Measurements from ENCODE around the gene FBXO15.

Gene FBXO15

GRCh38 chr18:74110976-74111375 is 36.7 kb downstream of the FBXO15 start:
- DNase-seq, result no peak

- no peak for DNase-seq
Observed at GRCh38 chr18:74110149-74110548, 37.5 kb downstream of the FBXO15 start.

- DNase-seq, result no peak
Observed at GRCh38 chr18:74108460-74108859, 39.2 kb downstream of the FBXO15 start.

DNA sequence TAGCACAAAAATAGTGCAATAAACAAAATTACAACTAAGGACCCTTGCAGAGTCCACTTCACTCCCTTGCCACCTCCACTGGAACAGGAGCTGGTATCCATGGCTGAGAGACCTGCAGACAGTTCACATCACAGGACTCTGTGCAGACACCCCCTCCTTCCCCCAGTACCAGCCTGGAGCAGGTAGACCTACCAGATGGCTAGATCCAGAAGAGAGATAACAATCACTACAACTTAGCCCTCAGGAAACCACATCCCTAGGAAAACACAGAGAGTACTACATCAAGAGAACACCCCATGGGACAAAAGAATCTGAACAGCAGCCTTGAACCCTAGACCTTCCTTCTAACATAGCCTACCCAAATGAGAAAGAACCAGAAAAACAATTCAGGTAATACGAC is 49.8 kb downstream of the FBXO15 start:
- DNase-seq, result no peak

DNA sequence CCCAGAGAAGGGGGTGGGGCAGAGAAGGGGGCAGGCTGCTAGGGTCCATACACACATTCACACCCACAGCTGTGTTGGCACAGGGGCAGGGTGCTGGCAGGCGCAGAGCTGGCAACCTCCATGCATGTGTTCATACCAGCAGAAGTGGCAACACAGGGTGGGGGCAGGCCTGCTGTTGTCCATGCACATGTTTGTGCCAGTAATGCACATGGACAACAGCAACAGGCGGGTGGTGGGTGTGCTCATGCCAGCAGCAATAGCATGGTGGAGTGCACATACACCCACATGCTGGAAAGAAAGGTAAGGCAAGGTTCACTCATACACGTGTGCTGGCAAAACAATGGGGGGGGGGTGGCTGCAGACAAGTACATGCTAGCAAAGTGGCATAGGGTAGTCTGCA is 54.7 kb downstream of the FBXO15 start:
- no peak for DNase-seq

- DNase-seq, result no peak
Observed at GRCh38 chr18:74084184-74084855, 63.3 kb downstream of the FBXO15 start.

- no peak for DNase-seq
Observed at GRCh38 chr18:74083557-74083952, 64.1 kb downstream of the FBXO15 start.

DNA sequence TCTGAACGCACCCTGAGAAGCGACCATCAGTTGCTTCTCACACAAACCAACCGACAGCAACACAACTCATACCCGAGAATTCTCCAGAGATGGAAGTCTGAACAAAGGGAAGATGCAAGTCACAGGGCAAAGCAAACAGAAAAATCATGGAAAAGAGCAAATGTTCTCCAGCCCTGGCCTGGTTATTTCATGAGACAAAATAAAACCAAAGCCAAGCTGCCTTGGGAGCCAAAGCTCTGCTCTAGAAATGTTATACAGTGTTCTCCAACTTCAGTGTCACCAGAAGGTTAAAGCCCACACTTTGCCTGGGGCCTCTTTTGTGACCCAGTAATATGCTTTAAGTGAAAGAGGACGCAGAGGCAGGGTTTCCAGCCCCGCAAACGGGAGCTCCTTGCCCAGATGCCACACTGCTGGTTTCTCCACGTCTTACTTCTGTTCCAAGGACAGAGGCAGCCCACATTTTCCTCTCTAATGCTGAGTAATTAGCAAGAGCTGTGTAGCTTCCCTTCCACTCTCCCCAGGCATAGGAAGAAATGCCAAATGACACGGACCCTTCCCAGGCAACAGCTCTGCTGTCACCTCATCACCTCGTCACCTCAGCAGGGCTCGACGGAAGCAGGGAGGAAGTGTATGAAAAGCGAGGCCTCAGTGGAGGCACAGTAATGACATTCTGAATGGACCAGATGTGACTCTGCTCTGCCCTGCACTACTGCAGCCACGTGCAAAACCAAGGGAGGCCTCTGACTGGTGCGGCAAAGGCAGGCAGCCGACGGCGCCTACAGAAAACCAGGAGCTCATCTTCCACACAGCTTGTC is 64.7 kb downstream of the FBXO15 start:
- DNase-seq, result peak; percentile 51

- DNase-seq, result peak; percentile 79
Observed at GRCh38 chr18:74081966-74082741, 65.5 kb downstream of the FBXO15 start.

DNA sequence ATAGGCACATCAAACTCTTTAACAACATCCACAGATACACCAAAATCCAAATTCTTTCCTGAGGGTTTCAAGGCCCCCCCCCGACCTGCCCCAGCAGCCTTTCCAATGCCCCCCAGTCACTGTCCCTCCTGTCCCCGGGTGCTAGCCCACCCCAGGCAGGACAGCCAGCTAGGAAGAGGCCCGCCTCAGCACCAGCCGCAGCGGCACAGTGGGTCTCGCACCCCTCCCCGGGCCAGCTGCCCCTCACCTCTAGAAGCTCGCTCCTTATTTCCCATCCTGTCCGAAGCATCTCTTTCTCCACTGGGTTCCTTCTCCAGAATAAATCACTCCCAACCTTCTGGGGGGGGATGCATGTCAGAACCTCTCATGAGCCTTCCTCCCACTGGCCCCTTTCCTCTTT is 69.4 kb downstream of the FBXO15 start:
- no peak for DNase-seq

DNA sequence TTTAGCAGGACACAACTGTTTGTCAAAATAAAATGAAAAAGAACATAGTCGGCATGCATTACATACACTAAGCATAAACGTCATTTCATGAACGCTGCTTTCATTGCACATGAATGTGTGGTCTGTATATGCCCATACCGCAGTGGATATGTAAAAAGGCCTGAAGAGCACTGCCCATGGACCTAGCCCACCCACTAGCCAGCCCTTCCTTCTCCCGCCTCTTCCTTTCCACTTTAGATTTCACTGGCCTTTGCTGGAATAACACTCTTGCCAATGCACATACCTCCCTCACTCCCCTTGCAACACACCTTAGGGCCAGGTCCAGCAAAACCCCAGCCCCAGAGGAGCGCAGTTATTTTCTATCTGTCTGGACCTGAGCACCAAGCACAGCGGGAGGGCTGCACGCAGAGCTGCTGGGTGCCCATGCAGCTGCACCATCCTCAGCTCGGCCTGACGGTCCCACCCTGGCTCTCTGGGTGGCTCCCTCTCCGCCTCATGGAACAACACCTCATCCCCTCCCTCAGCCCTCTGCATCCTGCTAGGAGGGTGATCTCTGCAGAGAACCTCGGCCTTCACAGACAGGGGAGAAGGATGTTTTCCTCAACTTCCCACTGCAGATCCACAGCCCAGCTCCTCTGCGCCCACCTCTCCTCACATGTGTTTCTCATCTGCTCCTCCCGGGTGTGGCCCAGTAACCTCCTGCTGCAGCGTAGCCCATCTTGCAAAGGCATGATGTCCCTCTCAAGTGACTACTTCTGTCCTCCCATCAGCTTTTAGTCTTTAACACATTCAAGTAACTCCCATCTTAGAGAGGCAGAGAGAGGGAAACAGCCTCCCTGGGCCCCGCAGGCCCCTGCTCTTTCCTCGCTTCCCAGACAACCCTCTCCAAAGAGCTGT is 72.7 kb downstream of the FBXO15 start:
- no peak for DNase-seq

- no peak for DNase-seq
Observed at GRCh38 chr18:74073957-74074667, 73.5 kb downstream of the FBXO15 start.

DNA sequence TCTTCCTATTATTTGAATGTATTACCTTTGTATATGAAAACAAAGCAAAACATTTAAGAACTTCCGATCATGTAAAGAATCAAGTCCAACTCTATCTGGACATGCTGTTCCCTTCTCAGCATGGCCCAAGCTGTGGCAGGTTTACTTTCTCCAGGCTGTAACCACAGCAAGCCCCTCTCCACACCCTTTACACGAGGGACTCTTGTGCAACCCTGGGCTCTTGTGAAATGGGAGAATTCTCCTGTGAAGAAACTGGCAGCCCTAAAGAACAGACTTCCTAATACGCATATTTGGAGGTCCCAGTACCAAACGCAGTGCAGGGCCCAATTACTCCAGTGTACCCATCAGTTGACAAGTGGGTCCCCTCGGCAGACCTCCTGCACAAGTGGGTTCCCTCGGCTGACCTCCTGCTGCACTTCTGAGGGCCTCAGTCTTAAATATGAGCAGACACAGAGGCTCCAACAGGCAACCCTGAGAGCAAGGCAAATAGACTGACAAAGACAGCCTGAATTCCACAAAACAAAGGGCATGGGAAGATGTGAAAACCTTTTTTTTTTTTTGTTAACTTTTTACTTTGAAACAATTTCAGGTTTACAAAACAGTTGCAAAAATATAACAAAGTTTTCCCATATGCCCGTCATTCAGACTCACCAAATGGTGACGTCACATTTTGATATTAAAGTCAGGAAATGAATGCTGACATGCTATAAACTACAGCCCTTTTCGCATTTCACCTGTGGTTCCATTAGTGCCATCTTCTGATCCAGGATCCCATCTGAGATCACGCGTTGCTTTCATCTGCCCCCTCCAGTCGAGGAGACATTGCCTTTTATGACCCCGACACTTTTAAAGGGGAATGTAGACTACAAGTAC is 78.2 kb downstream of the FBXO15 start:
- DNase-seq, result no peak

- DNase-seq, result no peak
Observed at GRCh38 chr18:74068296-74068695, 79.3 kb downstream of the FBXO15 start.

DNA sequence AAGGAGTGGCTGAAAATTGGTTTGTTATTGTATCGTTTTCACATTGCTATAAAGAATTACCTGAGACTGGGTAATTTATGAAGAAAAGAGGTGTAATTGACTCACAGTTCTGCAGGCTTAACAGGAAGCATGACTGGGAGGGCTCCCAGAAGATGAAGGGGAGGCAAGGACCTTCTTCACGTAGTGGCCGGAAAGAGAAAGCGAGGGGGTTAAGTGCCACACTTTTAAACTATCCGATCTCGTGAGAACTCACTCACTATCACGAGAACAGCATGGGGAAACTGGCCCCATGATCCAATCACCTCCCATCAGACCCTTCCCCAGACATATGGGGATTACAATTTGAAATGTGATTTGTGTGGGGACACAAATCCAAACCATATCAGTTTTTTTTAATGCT is 81.6 kb downstream of the FBXO15 start:
- peak; percentile 52 for DNase-seq

DNA sequence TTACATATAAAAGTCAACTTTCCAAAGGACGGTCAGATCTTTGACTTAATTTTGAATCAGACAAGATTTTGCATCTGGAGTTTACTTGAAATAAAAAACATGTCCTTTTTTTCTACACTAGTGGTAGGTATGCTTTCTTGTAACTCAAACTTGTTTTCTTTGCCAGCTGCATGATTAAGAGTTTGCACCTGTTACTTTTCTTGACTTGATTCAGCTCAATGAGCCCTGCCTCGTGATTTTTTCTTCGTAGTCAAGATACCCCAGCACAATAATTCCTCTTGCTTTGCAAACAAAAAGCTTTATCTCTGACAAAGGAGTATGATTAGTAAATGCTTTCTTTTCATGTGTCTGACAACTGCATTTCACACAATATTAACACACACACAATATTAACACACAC is 82.3 kb downstream of the FBXO15 start:
- DNase-seq, result no peak

DNA sequence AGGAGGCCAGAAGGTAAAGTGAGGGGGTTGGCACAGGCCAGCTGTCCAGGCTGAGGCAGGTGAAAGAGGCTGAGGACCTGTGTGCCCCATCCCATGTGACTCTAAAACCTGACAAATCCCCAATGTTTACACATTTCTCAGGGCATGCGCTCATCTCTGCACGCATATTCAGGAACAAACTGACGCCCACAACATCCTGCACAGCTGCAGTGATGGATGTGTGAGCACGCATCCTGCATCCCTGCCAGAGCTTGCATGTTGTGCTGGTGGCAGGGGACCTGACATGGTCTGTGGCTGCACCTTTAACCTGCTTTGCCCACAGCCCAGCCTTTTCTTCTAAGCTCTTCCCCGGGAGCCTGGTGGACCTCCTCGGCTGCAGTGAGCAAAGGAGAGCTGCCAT is 83.1 kb downstream of the FBXO15 start:
- peak; percentile 74 for DNase-seq

GRCh38 chr18:74063557-74063956 is 84.1 kb downstream of the FBXO15 start:
- DNase-seq, result no peak

DNA sequence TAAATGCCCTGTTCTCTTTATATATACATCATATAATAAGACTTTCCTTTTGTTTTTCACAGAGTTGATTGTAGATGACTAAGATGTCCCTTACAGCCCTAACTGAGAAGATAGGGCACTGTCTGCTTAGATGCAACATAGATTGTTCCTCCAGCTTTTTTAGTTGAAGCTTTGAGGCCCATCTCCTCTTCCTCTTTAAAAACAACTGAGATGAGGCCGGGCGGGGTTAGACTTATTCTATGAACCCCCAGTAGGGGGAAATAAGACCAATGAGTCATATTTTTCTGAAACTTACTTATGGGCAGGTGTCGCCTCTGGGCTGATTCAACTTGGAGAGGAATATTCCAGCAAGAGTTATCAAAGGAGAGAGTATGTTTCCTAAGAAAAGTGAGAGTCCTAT is 84.6 kb downstream of the FBXO15 start:
- DNase-seq, result peak; percentile 71

DNA sequence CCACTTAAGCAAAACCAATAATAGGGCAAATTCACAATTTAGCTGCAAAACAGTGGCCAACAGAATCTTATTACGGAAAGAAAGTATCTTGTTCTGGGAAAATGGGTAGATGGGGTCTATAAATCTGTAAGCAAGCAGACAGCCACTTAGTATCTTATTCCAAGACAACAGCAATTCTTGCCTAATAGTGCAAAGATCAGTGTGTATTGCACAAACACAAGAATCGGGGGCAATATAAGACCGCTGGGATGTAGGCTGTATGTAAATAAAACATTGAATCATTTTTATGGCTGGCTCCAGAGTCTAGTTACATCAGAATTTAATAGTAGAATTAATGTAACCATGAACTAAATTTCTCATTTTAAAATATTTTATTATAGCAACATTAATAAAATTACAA is 85.6 kb downstream of the FBXO15 start:
- DNase-seq, result no peak

DNA sequence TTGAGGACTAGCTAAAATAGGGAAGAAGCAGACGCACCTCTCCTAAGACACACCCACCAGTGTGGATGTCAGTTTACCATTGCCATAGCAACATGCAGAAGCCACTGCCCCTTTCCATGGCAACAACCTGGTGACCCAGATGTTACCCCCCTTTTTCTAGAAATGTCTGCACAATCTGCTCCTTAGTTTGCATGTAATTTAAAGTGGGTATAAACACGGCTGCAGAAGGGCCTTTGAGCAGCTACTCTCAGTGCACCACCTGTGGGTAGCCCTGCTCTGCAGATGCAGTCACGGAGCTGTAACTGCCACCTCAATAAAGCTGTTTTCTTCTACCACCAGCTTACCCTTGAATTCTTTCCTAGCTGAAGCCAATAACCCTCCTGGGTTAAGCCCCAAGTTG is 87.1 kb downstream of the FBXO15 start:
- no peak for DNase-seq

Data from activated CD4-positive, alpha-beta T cell treated with anti-CD3 and anti-CD28 coated beads for 48 hours (primary cell).